ENCODE data around the gene MACROD2. TPM values are rescaled to one million over a fixed set of nuclear protein-coding genes. Genes with fewer than 3 reads are reported as not detected.

Gene MACROD2
- total RNA-seq, 4 donors from 2014 or later: 4.6 to 33.0 (median 8.3) TPM

DNA sequence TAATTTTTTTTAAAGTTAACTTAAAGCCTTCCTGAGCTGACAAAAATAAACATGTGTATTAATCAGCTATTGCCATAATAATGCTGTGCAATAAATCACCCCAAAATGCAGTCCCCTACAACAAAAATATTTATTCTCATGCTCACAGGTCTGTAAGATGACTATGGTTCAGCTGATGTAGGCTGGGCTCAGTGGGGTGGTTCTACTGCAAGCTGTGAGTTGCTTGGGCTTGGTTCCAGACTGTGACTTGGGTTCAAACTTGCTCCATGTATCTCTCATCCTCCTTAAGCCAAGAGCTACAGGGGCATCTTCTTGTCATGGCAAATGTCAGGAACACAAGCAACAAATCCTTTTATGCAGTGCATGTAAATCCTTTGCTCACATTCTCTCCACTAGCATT lies 1933.6 kb downstream of the MACROD2 start:
- Histone ChIP-seq H3K27ac (no peak overlapping the region), H3K4me1 (no peaks in the 10 kb centered on the region), H3K4me3 (no peak overlapping the region), H3K27me3 (no peaks in the 10 kb centered on the region), H3K36me3 (no peaks in the 10 kb centered on the region), H3K9me3 (no peaks in the 10 kb centered on the region)
- intact Hi-C loops (cut with DNase I; ENCODE audit: low total_unique reads) (no loop called here), in situ Hi-C loops (cut with MboI; ENCODE audit: low pct_ligation_motif_present in 1 of 4, low pct_unique_long_range_greater_than_20kb in 1 of 4, low sequenced_read_pairs in 3 of 4) (loop anchor here in 1 of 4 donors (25.0 kb wide), 1 partner anchor 108 kb away; no protein-coding TSS in a partner anchor)
- no peak for TF ChIP-seq EP300 (IDR thresholded peaks at IDR 0.05; ENCODE audit: low read depth)
- no peak for DNase-seq

- intact Hi-C loops (cut with DNase I; ENCODE audit: low total_unique reads) (no loop called here), in situ Hi-C loops (cut with MboI; ENCODE audit: low pct_ligation_motif_present in 1 of 4, low pct_unique_long_range_greater_than_20kb in 1 of 4, low sequenced_read_pairs in 3 of 4) (loop anchor here in 1 of 4 donors (25.0 kb wide), 1 partner anchor 107 kb away; no protein-coding TSS in a partner anchor)
- H3K36me3 ChIP-seq: no peaks in the 10 kb centered on the region
- H3K27ac ChIP-seq: no peak overlapping the region
- H3K9me3 ChIP-seq: no peaks in the 10 kb centered on the region
- no peaks in the 10 kb centered on the region for H3K4me1 ChIP-seq
- no peaks in the 10 kb centered on the region for H3K27me3 ChIP-seq
- DNase-seq: no peak
- WGBS, 2 donors (ENCODE audit: low coverage in 1 of 2): 0 to 22% methylated on average over 1 to 2 of the region's 2 CpGs
- no peak overlapping the region for H3K4me3 ChIP-seq
- TF ChIP-seq POLR2A (IDR thresholded peaks at IDR 0.05): no peak
- no peak for TF ChIP-seq EP300 (IDR thresholded peaks at IDR 0.05; ENCODE audit: low read depth)
- TF ChIP-seq, protein P1, sequence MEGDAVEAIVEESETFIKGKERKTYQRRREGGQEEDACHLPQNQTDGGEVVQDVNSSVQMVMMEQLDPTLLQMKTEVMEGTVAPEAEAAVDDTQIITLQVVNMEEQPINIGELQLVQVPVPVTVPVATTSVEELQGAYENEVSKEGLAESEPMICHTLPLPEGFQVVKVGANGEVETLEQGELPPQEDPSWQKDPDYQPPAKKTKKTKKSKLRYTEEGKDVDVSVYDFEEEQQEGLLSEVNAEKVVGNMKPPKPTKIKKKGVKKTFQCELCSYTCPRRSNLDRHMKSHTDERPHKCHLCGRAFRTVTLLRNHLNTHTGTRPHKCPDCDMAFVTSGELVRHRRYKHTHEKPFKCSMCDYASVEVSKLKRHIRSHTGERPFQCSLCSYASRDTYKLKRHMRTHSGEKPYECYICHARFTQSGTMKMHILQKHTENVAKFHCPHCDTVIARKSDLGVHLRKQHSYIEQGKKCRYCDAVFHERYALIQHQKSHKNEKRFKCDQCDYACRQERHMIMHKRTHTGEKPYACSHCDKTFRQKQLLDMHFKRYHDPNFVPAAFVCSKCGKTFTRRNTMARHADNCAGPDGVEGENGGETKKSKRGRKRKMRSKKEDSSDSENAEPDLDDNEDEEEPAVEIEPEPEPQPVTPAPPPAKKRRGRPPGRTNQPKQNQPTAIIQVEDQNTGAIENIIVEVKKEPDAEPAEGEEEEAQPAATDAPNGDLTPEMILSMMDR (IDR thresholded peaks at IDR 0.05): peak in 4 of 5 experiments; percentile 34 to 44 (median 38)
These were observed 1935.3 kb downstream of the MACROD2 start for GRCh38 chr20:15930311-15931305.

DNA sequence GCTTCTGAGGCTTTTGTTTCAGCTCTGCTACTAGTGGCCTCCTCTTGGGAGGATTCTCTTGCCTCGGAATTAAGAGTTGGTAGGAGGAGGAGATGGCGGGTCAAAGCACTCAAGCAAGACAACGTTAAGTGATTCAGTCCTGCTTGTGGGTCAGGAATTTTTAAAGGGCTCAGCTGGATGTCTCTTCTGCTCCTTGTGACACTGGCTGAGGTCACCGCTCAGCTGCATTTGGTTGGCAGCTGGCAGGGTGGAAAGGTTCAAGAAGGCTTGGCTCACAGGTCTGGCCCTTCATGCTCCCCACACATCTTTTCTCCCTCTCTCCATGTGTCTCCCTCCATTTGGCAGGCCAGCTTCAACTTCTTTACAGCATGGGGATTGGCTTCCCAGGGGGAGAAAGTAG lies 1936.6 kb downstream of the MACROD2 start:
- in situ Hi-C loops (cut with MboI; ENCODE audit: low pct_ligation_motif_present in 1 of 4, low pct_unique_long_range_greater_than_20kb in 1 of 4, low sequenced_read_pairs in 3 of 4): loop anchor here in 1 of 4 donors (25.0 kb wide), 1 partner anchor 105 kb away; no protein-coding TSS in a partner anchor
- TF ChIP-seq POLR2A (IDR thresholded peaks at IDR 0.05) (no peak), POLR2AphosphoS5 (IDR thresholded peaks at IDR 0.05) (no peak), EP300 (IDR thresholded peaks at IDR 0.05; ENCODE audit: low read depth) (no peak)
- TF ChIP-seq, protein P1 (IDR thresholded peaks at IDR 0.05): no peak
- intact Hi-C loops (cut with DNase I; ENCODE audit: low total_unique reads): no loop called here
- no peaks in the 10 kb centered on the region for H3K27me3 ChIP-seq
- H3K36me3 ChIP-seq: no peaks in the 10 kb centered on the region
- no peak overlapping the region for H3K27ac ChIP-seq
- 90% methylated on average over 4 of the region's 4 CpGs; no CpG with 5 or more reads in 1 of the 2 donors for WGBS, 2 donors (ENCODE audit: low coverage in 1 of 2)
- no peaks in the 10 kb centered on the region for H3K4me1 ChIP-seq
- DNase-seq: no peak
- no peak overlapping the region for H3K4me3 ChIP-seq
- no peaks in the 10 kb centered on the region for H3K9me3 ChIP-seq

GRCh38 chr20:15937179-15937578 lies 1941.9 kb downstream of the MACROD2 start:
- WGBS, 2 donors (ENCODE audit: low coverage in 1 of 2): 40 to 52% methylated on average over 1 to 3 of the region's 3 CpGs
- no peaks in the 10 kb centered on the region for H3K27me3 ChIP-seq
- in situ Hi-C loops (cut with MboI; ENCODE audit: low pct_ligation_motif_present in 1 of 4, low pct_unique_long_range_greater_than_20kb in 1 of 4, low sequenced_read_pairs in 3 of 4): loop anchor here in 1 of 4 donors (25.0 kb wide), 1 partner anchor 100 kb away; no protein-coding TSS in a partner anchor
- H3K27ac ChIP-seq: no peak overlapping the region
- H3K36me3 ChIP-seq: no peaks in the 10 kb centered on the region
- H3K4me1 ChIP-seq: no peaks in the 10 kb centered on the region
- DNase-seq: no peak
- TF ChIP-seq, protein P1 (IDR thresholded peaks at IDR 0.05): no peak
- TF ChIP-seq POLR2AphosphoS5 (IDR thresholded peaks at IDR 0.05) (no peak), EP300 (IDR thresholded peaks at IDR 0.05; ENCODE audit: low read depth) (no peak), POLR2A (IDR thresholded peaks at IDR 0.05) (no peak)
- H3K4me3 ChIP-seq: no peak overlapping the region
- intact Hi-C loops (cut with DNase I; ENCODE audit: low total_unique reads): no loop called here
- no peaks in the 10 kb centered on the region for H3K9me3 ChIP-seq
